Keratinocyte (primary cell): Measurements from ENCODE around the gene WDR6. TPM values are rescaled to one million over a fixed set of nuclear protein-coding genes. Genes with fewer than 3 reads are reported as not detected.
"Not testable (repeated sequence)": the region's sequence is repeated elsewhere in the genome, so short reads cannot be mapped to it uniquely, and the experiment has no call there.

Source experiments
- DNase-seq: peaks from one replicate; pipeline ENCODE4 v3.0.0-alpha.2; 2011; ENCODE audit warnings: low read depth, missing footprints, low spot score
- FAIRE-seq: peaks from 2 replicates; lab custom pipeline; 2011; peaks lifted over from hg19 to GRCh38; lab: Jason Lieb, UNC
- H2AFZ ChIP-seq: 2 replicates; pipeline ENCODE4 v1.6.0; 2012; ENCODE audit warnings: low read length, control low read depth, inconsistent platforms; ENCODE audit not compliant: control insufficient read depth
- H3K27ac ChIP-seq: 2 replicates; pipeline ENCODE4 v1.5.1; 2011; ENCODE audit warnings: low read length; ENCODE audit not compliant: control insufficient read depth, insufficient read depth
- H3K27me3 ChIP-seq: 3 replicates; pipeline ENCODE4 v1.6.0; 2011; ENCODE audit warnings: low read length; ENCODE audit not compliant: control insufficient read depth, insufficient read depth; ENCODE audit errors: extremely low read depth
- H3K36me3 ChIP-seq, 2 experiments: 2 replicates in 1 of 2; 3 replicates in 1 of 2; pipeline ENCODE4 v1.5.1; 2011; ENCODE audit warnings: low read length in 2 of 2, mild to moderate bottlenecking in 1 of 2; ENCODE audit not compliant: control insufficient read depth in 2 of 2, insufficient read depth in 2 of 2; ENCODE audit errors: extremely low read depth in 1 of 2
- H3K4me1 ChIP-seq: 3 replicates; pipeline ENCODE4 v1.5.1; 2011; ENCODE audit warnings: low read length; ENCODE audit not compliant: control insufficient read depth, insufficient read depth; ENCODE audit errors: extremely low read depth
- H3K4me2 ChIP-seq: 3 replicates; pipeline ENCODE4 v1.6.0; 2011; ENCODE audit warnings: low read depth, low read length; ENCODE audit not compliant: control insufficient read depth, insufficient read depth; ENCODE audit errors: extremely low read depth
- H3K4me3 ChIP-seq, 3 experiments: fragments of 200-600 bp in 1 of 3; sonication (generic) in 1 of 3; 2 replicates in 2 of 3; 3 replicates in 1 of 3; pipeline ENCODE4 v1.5.1; 2011 to 2016; ENCODE audit warnings: low read length in 3 of 3, mild to moderate bottlenecking in 3 of 3, control low read depth in 2 of 3, inconsistent platforms in 1 of 3, low read depth in 1 of 3, mixed read lengths in 1 of 3, mixed run types in 1 of 3, moderate library complexity in 1 of 3; ENCODE audit not compliant: control insufficient read depth in 2 of 3, insufficient read depth in 2 of 3; ENCODE audit errors: extremely low read depth in 1 of 3
- H3K79me2 ChIP-seq: 2 replicates; pipeline ENCODE4 v1.6.0; 2012; ENCODE audit warnings: low read length; ENCODE audit not compliant: control insufficient read depth, insufficient read depth
- H3K9ac ChIP-seq: 3 replicates; pipeline ENCODE4 v1.6.0; 2011; ENCODE audit warnings: low read length; ENCODE audit not compliant: control insufficient read depth, insufficient read depth; ENCODE audit errors: extremely low read depth
- H3K9me1 ChIP-seq: 3 replicates; pipeline ENCODE4 v1.6.0; 2011; ENCODE audit warnings: low read length; ENCODE audit not compliant: control insufficient read depth, insufficient read depth; ENCODE audit errors: extremely low read depth
- H3K9me3 ChIP-seq: 2 replicates; pipeline ENCODE4 v1.5.1; 2012; ENCODE audit warnings: low read depth, low read length; ENCODE audit not compliant: control insufficient read depth
- H4K20me1 ChIP-seq: 3 replicates; pipeline ENCODE4 v1.6.0; 2011; ENCODE audit warnings: low read length; ENCODE audit not compliant: control insufficient read depth, insufficient read depth; ENCODE audit errors: extremely low read depth
- EZH2 ChIP-seq: IDR thresholded peaks from one replicate; pipeline ENCODE4 v1.6.1; 2012; ENCODE audit warnings: inconsistent platforms, mild to moderate bottlenecking, low read length, moderate library complexity
- dilution Hi-C: fragments of 300-500 bp; cut with MboI; formaldehyde crosslinking; loops from one replicate; pipeline ENCODE4 v1.7.0; 2020; ENCODE audit warnings: low sequenced_read_pairs; ENCODE audit not compliant: extremely low pct_ligation_motif_present
- polyA plus RNA-seq, 5 experiments: library from polyadenylated mRNA; depleted of rRNA in 3 of 5; stranded (reverse) in 3 of 5; stranded (forward) in 1 of 5; unstranded in 1 of 5; fragments of >200 nt; gene quantifications; 1 replicate in 1 of 5; 2 replicates in 3 of 5; 3 replicates in 1 of 5; pipeline versions ENCODE4 v1.2.1 to v1.2.3, GENCODE V29; 2011 to 2012; ENCODE audit warnings: missing spikeins in 2 of 5, low read depth in 1 of 5, low replicate concordance in 1 of 5
- TF ChIP-seq, protein P1 (sequence below), 3 experiments: IDR thresholded peaks in 1 of 3; conservative IDR thresholded peaks in 1 of 3; optimal IDR thresholded peaks in 1 of 3; 2 replicates in 2 of 3; 3 replicates in 1 of 3; pipeline versions ENCODE3 to v1.5.1; 2011; ENCODE audit warnings: low read length in 3 of 3, mild to moderate bottlenecking in 3 of 3, moderate library complexity in 2 of 3, control low read depth in 1 of 3, inconsistent platforms in 1 of 3; ENCODE audit not compliant: insufficient read depth in 2 of 3; ENCODE audit errors: extremely low read depth in 1 of 3

Gene WDR6
- polyA plus RNA-seq, 1 donor (not counting 4 experiments of a cell fraction or from before 2014, with no cell fraction given): 61.5 TPM

DNA sequence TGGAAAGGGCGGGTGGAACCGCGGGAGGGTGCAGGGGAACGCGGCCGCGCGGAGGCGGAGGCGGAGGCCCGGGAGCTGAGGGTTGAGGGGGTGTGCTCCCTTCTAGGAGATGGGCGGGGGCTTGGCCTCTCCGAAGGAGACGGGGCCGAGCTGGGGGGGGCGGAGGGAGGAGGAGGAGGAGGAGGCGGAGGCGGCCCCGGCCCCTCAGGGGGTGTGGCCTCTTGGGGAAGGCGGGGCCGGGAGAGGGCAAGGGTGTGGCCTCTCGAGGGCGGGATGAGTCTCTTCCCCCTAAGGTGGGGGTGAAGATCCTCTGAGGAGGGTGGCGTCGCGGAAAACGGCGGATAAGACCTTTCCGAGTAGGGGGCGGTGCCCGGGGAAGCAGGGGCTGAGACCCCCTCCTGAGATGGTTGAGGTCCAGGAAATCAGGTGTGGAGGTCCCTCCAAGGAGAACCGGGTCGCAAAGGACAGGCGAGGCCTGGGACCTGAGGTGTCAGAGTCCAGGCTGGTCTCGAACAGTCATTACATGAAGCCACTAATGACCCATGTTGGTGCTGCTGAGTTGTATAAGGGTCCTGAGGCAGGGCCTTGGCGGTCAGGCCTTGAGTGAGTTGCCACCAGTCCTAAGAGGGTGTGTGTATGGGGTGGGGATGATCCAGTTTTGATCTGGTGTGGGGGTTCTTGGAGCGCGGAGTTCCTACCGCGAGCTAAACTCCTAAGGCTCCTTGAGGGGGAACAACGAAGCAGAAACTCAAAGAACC, 759 bp downstream of the WDR6 start:
- H3K9ac ChIP-seq: peak overlapping the region; percentile 98
- H3K4me3 ChIP-seq: peak overlapping the region; percentile 63 to 94 (median 91)
- peaks cover 19% of the 10 kb centered on the region for H3K4me1 ChIP-seq
- peaks cover 0 to 16% of the 10 kb centered on the region in 2 experiments for H3K36me3 ChIP-seq
- peak overlapping the region; percentile 94 for H2AFZ ChIP-seq
- peak overlapping the region; percentile 93 for H3K27ac ChIP-seq
- no peak for TF ChIP-seq EZH2
- TF ChIP-seq, protein P1, sequence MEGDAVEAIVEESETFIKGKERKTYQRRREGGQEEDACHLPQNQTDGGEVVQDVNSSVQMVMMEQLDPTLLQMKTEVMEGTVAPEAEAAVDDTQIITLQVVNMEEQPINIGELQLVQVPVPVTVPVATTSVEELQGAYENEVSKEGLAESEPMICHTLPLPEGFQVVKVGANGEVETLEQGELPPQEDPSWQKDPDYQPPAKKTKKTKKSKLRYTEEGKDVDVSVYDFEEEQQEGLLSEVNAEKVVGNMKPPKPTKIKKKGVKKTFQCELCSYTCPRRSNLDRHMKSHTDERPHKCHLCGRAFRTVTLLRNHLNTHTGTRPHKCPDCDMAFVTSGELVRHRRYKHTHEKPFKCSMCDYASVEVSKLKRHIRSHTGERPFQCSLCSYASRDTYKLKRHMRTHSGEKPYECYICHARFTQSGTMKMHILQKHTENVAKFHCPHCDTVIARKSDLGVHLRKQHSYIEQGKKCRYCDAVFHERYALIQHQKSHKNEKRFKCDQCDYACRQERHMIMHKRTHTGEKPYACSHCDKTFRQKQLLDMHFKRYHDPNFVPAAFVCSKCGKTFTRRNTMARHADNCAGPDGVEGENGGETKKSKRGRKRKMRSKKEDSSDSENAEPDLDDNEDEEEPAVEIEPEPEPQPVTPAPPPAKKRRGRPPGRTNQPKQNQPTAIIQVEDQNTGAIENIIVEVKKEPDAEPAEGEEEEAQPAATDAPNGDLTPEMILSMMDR (optimal IDR thresholded peaks at IDR 0.05 in 1 of 3, IDR thresholded peaks at IDR 0.05 in 1 of 3, conservative IDR thresholded peaks at IDR 0.05 in 1 of 3; ENCODE audit: extremely low read depth in 1 of 3, insufficient read depth in 2 of 3, low read length in 3 of 3): no peak
- peak overlapping the region; percentile 97 for H3K4me2 ChIP-seq
- peaks cover 8% of the 10 kb centered on the region for H4K20me1 ChIP-seq
- H3K27me3 ChIP-seq: no peaks in the 10 kb centered on the region
- H3K9me3 ChIP-seq: no peaks in the 10 kb centered on the region
- DNase-seq (no peak), FAIRE-seq (no peak)
- dilution Hi-C loops: no loop called here
- peaks cover 12% of the 10 kb centered on the region for H3K9me1 ChIP-seq
- peaks cover 40% of the 10 kb centered on the region for H3K79me2 ChIP-seq

DNA sequence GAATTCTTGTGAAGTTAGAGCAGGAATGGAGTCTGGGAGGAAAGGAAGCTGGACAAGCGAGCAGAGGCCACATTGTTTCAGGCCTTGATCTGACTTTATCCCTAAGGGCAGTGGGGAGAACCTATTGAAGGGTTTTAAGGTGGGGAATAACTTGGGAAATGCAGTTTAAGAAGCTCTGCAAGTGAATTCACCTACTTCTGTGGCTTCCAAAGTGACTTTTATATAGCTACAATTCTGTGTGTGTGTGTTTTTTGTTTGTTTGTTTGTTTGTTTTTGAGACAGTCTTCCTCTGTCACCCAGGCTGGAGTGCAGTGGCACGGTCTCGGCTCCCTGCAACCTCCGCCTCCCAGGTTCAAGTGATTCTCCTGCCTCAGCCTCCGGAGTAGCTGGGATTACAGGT, 1.4 kb downstream of the WDR6 start:
- dilution Hi-C loops, H3K27me3 ChIP-seq, FAIRE-seq, DNase-seq, H3K9me3 ChIP-seq, H2AFZ ChIP-seq, H3K27ac ChIP-seq: not testable (repeated sequence)
- Histone ChIP-seq H3K9me1 (peaks cover 12% of the 10 kb centered on the region), H3K9ac (peak overlapping the region; percentile 98), H3K4me1 (peaks cover 23% of the 10 kb centered on the region), H4K20me1 (peaks cover 13% of the 10 kb centered on the region), H3K36me3 (peaks cover 0 to 21% of the 10 kb centered on the region in 2 experiments), H3K4me2 (peak overlapping the region; percentile 97), H3K79me2 (peaks cover 46% of the 10 kb centered on the region), H3K4me3 (peak overlapping the region in 2 of 3 experiments; percentile 91 to 94)
